C4-2B (cell line): Measurements from ENCODE around the gene SMIM23.
"Not testable (repeated sequence)": the region's sequence is repeated elsewhere in the genome, so short reads cannot be mapped to it uniquely, and the experiment has no call there.

Experiments used
- H3K27ac ChIP-seq: fragments of 450-650 bp; 2 replicates; pipeline ENCODE4 v1.5.1; 2017
- CTCF ChIP-seq: fragments of 450-650 bp; conservative IDR thresholded peaks from 2 replicates; pipeline ENCODE4 v1.5.1; 2017; ENCODE audit warnings: mild to moderate bottlenecking
- ZFX ChIP-seq: fragments of 450-650 bp; IDR thresholded peaks from 2 replicates; pipeline ENCODE4 v1.6.1; 2017

Gene SMIM23

DNA sequence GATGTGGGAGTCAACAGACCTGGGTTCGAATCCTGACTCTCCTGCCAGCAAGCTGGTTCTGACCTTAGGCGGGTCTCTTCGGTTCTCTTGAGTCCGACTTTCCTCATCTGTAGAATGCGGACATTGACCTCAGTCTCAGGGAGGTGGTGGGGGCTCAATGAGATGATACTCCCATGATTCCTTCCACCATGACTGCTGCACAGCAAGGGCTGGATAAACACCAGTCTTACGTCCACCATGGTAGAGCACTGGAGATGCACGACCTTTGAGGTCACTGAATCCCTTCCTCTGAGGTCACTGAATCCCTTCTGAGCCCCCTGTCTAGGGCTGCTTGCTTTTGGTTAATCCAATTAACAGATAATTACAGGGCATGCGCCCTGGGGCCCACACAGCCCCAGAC lies 12.5 kb upstream of the SMIM23 start:
- no peak overlapping the region for H3K27ac ChIP-seq
- TF ChIP-seq ZFX (no peak), CTCF (no peak)

- no peak overlapping the region for H3K27ac ChIP-seq
- TF ChIP-seq CTCF (no peak), ZFX (no peak)
Observed at GRCh38 chr5:171774418-171774817, 11.2 kb upstream of the SMIM23 start.

GRCh38 chr5:171776213-171776612 lies 9.4 kb upstream of the SMIM23 start:
- no peak overlapping the region for H3K27ac ChIP-seq
- no peak for TF ChIP-seq ZFX
- TF ChIP-seq CTCF: no peak

DNA sequence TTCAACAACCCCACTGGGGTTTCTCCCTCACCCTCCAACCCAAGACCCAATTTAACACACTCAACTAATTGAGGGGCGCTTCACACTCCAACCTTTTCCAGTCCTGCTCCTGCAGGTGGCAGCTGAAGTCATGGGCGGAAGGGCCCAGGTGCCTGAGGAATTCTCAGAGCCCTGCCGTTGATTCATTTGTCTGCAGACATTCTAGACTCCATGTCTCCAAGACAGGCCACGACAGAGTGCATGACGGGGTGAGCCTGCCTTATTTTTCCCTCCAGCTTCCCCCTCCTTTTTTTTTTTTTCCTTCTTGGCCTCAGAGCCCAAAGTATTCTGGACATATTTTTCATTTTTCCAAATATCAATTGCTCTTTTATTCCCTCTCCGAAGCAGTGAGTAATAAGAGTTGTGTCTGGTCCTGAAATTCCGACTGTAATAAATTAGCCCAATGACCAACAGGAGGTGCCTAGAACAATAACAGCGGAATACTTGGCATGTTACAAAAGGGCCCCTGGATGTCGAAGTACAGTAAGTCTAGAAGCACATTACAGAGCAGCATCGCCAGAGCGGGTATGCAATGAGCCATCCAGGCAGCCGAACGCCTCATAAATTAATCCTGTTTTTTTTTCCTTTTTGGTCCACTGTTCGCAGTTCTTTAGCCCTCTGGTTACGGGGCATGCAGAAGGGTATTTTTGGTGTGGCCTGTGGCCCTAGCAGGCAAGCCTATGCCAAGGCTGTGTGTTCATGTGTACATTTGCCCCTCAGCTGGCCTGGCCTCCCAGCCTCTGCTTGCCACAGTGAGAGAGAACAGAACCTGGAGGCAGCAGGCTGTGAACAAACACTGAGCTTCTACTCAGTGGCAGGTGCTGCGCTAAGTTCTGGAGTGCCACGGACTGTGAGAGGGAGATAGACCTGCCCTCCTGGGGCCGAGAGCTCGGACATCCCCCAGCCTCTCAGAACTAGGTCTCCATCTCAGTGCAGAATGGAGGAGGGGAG lies 8.6 kb upstream of the SMIM23 start:
- TF ChIP-seq ZFX (no peak), CTCF (no peak)
- no peak overlapping the region for H3K27ac ChIP-seq

- not testable (repeated sequence) for H3K27ac ChIP-seq
Observed at GRCh38 chr5:171781744-171782143, 3.9 kb upstream of the SMIM23 start.

DNA sequence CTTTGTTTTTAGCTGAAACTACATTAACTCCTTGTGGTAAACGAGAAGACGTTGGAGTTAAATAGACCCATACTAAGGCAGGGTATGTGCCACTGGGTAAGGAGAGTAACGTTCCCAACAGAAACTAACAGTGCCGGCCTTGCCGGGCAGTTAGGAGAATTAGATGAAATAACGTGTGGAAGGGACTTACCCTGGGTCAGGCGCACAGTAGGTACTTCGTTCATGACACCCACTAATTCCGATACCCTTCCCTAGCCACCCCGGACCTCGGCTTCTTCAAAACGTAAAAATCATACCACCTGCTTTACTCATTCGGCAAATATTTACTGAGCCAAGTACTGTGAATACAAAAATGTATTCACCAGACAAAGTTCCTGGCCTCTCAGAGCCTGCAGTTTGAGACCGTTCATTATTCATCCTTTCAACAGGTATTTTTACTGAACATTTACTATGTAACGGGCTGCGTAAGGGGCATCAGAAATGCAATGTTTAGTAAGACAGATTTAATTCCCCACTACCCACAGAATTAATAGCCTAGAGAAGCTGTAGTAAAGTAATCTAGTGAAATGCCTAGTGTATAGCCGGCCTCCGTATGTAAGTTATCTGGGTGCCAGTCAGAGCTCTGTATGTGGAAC lies 3.2 kb upstream of the SMIM23 start:
- H3K27ac ChIP-seq: no peak overlapping the region

DNA sequence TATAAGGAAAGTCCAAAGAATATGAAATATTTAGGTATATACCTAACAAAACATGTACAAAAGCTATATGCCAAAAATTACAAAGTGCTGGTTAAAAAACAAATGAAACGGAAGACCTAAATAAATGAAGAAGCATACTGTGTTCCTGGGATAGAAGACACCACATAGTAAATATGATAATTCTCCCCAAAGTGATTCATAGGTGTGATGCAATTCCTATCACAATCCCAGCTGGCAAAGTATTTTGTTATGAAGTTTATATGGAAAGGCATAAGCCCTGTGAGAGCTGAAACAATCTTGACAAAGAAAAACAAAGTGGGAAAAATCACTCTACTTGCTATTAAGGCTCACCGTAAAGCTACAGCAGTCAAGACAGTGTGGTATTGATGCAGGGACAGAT lies 2.6 kb upstream of the SMIM23 start:
- TF ChIP-seq CTCF (no peak), ZFX (no peak)

More for the DNA sequence above, 3.2 kb upstream of the SMIM23 start:
- TF ChIP-seq CTCF: no peak
- TF ChIP-seq ZFX: no peak

DNA sequence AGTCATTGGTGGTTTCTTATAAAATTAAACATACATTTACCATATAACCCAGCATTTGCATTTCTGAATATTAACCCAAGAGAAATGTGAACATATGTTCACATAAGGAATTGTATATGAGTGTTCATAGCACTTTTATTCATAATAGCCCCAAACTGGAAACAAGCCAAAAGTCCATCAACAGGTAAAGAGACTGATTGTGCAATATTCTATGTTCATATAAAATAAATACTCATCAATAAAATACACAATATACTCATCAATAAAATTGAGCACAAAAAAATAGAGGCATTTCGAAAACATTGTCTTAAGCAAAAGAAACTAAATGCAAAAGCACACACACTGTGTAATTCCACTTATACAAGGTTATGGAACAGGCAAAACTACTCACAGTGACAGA lies 3.7 kb downstream of the SMIM23 start:
- no peak overlapping the region for H3K27ac ChIP-seq
- TF ChIP-seq CTCF: no peak
- TF ChIP-seq ZFX: no peak

More for the DNA sequence above, 2.6 kb upstream of the SMIM23 start:
- H3K27ac ChIP-seq: no peak overlapping the region
